Measurements from ENCODE around the gene LRRC46.

The LRRC46 gene

GRCh38 chr17:47879028-47879585, 47.6 kb downstream of the LRRC46 start:
- no peak for DNase-seq

DNA sequence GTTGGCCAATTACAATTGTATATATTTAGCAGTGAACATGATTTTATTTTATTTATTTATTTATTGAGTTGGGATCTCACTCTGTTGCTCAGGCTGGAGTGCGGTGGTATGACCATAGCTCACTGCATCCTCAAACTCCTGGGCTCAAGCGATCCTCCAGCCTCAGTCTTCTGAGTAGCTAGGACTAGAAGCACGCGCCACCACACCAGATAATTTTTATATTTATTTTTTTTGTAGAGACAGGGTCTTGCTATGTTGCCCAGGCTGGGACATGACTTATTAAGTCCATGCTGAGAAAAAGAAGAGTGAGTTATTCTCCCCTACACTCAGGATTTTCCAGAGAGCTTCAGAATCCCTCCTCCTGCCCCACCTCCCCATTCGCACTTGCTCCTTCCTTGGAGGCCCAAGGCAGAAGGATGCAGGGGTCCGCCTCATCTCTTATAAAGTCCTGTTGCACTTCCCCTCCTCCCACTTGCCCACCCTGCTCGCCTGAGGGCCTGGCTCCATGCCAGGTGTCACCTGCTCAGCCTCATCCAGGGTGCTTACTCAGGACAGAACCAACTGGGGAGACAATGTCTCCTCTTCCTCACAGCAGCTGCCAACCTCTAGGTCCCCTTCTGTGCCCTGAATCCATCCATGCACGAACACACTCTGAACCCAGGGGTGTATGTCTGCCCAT, 48.4 kb downstream of the LRRC46 start:
- DNase-seq = no peak

DNA sequence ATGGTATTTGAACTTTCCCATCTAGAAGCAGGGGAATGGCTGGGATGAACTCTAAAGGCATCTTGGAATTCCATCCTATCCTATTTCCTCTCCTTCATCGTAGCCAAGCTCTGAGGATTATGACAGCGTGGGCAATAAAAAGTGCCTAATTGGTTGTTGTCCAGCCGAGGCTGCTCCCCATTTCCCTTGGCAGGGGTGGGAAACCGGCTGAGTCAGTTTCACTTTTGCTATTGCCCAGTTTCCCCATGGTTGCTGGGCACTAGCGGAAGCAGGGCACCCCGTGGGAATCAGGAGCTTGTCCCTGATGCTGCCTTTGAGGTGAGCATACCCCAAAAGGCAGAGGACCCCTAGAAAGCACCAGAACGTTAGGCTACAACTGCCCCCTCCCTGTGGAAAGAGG, 50.8 kb downstream of the LRRC46 start:
- DNase-seq = no peak

- DNase-seq = no peak
Measured at GRCh38 chr17:47882695-47883588, 51.5 kb downstream of the LRRC46 start.

DNA sequence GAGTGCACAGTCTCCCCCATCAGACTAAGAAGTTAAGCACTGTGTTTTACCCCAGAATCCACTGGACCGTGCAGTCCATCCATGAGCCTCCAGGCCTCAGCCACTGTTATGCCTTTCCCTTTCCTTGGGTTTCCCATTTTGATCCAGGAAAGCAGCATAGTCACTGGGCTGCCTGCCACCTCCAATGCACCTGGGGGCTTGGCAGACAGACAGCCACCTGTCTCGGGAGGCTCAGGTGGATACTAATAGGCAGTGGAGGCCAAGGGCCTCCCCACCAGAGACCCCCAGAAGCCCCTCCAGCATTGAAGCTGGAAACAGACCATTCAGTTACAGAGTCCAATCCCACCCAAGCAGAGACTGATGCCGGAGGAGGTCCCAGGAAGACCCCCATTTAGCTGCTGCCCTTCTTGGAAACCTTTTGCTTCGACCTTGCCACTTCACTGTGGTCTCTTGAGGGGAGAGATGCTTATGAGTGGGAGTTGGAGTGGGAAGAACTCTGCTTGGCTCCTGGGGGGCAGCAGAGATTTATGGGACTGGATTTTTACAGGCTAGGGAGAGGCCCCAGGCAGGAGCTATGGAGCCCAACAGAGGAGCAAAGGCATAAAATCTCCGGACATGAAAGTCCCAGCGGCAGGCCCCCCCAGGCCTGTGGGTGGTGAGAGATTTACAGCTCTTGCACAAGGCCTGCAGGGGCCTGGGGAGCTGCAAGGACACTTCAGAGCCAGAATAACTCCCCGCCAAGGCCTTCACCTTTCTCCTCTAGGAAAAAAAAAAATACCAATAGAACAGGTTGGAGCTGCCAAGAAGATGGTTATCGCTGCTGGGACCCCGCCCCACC, 52.3 kb downstream of the LRRC46 start:
- no peak for DNase-seq

GRCh38 chr17:47884427-47884740, 52.9 kb downstream of the LRRC46 start:
- DNase-seq = no peak

- DNase-seq = no peak
Measured at GRCh38 chr17:47884905-47885730, 53.6 kb downstream of the LRRC46 start.

Data from femur (tissue), 1 donor.